Calu3 (cell line): Measurements from ENCODE around the gene E2F8. TPM values are rescaled to one million over a fixed set of nuclear protein-coding genes. Genes with fewer than 3 reads are reported as not detected.
A peak's percentile ranks its signal among the peaks of the same experiment; 100 is the strongest.

Source experiments
- BruUV-seq: library from RNA; stranded (reverse); fragments of 400-500 nt; replicated peaks from 2 replicates; lab custom pipeline; 2021; lab: Mats Ljungman, UMichigan
- CTCF ChIA-PET: fragments of 300-600 bp; sonication (Branson Sonifier 250); formaldehyde crosslinking; loops from one replicate; lab custom pipeline; 2022; ENCODE audit warnings: antibody characterized with exemption; lab: Charles Lee
- DNase-seq: peaks from one replicate; pipeline ENCODE4 v3.0.0; 2022
- H3K27ac Mint-ChIP-seq: one replicate; pipeline ENCODE4 v1.8.0; 2022; ENCODE audit warnings: mixed read lengths; ENCODE audit not compliant: unreplicated experiment
- H3K27me3 Mint-ChIP-seq: one replicate; pipeline ENCODE4 v1.8.0; 2022; ENCODE audit warnings: mixed read lengths; ENCODE audit not compliant: unreplicated experiment
- H3K36me3 Mint-ChIP-seq: one replicate; pipeline ENCODE4 v1.8.0; 2022; ENCODE audit warnings: mild to moderate bottlenecking, moderate library complexity, mixed read lengths; ENCODE audit not compliant: insufficient read depth, unreplicated experiment
- H3K4me1 Mint-ChIP-seq: one replicate; pipeline ENCODE4 v1.8.0; 2022; ENCODE audit warnings: mild to moderate bottlenecking, low read depth, mixed read lengths; ENCODE audit not compliant: unreplicated experiment
- H3K4me3 Mint-ChIP-seq: one replicate; pipeline ENCODE4 v1.8.0; 2022; ENCODE audit warnings: mild to moderate bottlenecking, low read depth, moderate library complexity, mixed read lengths; ENCODE audit not compliant: unreplicated experiment
- H3K9me3 Mint-ChIP-seq: one replicate; pipeline ENCODE4 v1.8.0; 2022; ENCODE audit warnings: low read depth, mixed read lengths; ENCODE audit not compliant: unreplicated experiment
- intact Hi-C: fragments of 100-400 bp; cut with micrococcal nuclease; formaldehyde crosslinking; loops from one replicate; pipeline ENCODE4 v1.10.0; 2022; ENCODE audit not compliant: unreplicated experiment
- total RNA-seq: library from RNA; stranded (reverse); gene quantifications from 2 replicates; pipeline ENCODE4 v1.2.3, GENCODE V29; 2022
- TF ChIP-seq, protein P1 (sequence below): fragments of 200-600 bp; IDR thresholded peaks from one replicate; pipeline ENCODE4 v1.8.0; 2022; ENCODE audit warnings: antibody characterized with exemption; ENCODE audit not compliant: unreplicated experiment

Gene E2F8
- total RNA-seq, 1 experiment from 2014 or later, result 19.7 TPM

DNA sequence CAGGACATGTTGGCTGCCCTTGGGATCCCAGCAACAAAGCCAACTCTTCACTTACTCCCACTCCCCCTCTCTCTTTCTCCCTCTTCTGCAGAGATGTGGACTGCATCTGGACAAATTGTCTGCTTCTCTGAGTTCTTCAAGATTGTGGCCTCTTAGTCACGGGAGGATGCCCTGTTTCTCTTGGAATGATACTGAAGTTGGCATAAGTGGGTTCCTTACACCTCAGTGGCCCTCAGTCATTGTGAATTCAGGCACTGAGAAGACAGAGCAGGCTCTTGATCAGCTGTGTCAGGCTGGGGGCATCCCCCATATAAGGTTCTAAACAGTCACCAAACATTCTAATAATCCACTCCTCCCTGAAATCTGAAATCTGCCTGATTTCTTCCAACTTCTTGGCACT is 6.1 kb upstream of the E2F8 start:
- Mint-ChIP-seq H3K9me3 (peaks cover 17% of the 10 kb centered on the region), H3K4me1 (peaks cover 31% of the 10 kb centered on the region), H3K36me3 (peaks cover 23% of the 10 kb centered on the region), H3K4me3 (no peak overlapping the region), H3K27me3 (no peaks in the 10 kb centered on the region), H3K27ac (no peak overlapping the region)
- DNase-seq, result no peak
- intact Hi-C loops, result loop anchor here (10.0 kb wide), 1 partner anchor 878 kb away; no protein-coding TSS in a partner anchor
- CTCF ChIA-PET, result no interaction called here
- no TSS peak for BruUV-seq
- TF ChIP-seq, protein P1, sequence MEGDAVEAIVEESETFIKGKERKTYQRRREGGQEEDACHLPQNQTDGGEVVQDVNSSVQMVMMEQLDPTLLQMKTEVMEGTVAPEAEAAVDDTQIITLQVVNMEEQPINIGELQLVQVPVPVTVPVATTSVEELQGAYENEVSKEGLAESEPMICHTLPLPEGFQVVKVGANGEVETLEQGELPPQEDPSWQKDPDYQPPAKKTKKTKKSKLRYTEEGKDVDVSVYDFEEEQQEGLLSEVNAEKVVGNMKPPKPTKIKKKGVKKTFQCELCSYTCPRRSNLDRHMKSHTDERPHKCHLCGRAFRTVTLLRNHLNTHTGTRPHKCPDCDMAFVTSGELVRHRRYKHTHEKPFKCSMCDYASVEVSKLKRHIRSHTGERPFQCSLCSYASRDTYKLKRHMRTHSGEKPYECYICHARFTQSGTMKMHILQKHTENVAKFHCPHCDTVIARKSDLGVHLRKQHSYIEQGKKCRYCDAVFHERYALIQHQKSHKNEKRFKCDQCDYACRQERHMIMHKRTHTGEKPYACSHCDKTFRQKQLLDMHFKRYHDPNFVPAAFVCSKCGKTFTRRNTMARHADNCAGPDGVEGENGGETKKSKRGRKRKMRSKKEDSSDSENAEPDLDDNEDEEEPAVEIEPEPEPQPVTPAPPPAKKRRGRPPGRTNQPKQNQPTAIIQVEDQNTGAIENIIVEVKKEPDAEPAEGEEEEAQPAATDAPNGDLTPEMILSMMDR, result no peak

DNA sequence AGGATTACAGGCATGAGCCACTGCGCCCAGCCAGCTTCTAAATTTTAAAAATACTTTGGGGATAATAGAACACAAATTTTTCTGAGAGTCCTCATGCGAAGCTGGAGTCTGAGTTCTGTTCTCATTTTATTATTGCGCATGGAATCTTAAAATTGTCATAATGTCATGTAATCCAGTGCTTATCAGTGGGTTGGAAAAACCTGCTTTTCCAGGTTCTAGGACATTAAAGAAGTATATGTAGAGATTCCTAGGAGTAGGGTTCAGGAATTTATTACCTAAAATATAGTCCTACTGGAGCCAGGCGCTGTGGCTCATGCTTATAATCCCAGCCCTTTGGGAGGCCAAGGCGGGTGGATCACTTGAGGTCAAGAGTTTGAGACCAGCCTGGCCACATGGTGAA is 4.6 kb upstream of the E2F8 start:
- CTCF ChIA-PET, result interaction anchor here (1.1 kb wide), 1 partner anchor 658 kb away, joined by 4 read pairs; no protein-coding TSS in a partner anchor
- Mint-ChIP-seq H3K27ac (no peak overlapping the region), H3K4me3 (no peak overlapping the region), H3K27me3 (no peaks in the 10 kb centered on the region), H3K4me1 (peaks cover 31% of the 10 kb centered on the region), H3K36me3 (peaks cover 38% of the 10 kb centered on the region), H3K9me3 (peaks cover 17% of the 10 kb centered on the region)
- TF ChIP-seq, protein P1, result no peak
- no TSS peak for BruUV-seq
- no peak for DNase-seq
- intact Hi-C loops, result loop anchor here (10.0 kb wide), 1 partner anchor 879 kb away; no protein-coding TSS in a partner anchor

DNA sequence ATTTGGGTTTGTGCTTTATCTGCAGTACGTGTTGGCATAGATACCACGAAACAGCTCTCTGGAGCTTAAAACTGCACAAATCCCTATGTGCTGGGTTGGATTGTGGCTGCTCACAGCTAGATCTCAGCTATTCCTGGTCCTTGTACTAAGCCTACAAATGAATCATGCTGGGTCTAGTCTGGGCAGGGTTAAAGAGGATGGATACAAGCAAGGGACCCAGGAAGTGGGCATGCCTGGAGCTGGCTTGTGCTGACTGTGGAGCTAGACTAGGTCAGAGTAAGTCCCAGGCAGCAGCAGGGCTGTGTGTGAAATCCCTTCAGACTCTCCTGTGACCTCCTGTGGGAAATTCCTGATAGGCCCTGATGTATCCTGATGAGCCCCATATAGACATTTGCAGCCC is 3.9 kb upstream of the E2F8 start:
- no peak overlapping the region for H3K4me3 Mint-ChIP-seq
- TF ChIP-seq, protein P1, result no peak

DNA sequence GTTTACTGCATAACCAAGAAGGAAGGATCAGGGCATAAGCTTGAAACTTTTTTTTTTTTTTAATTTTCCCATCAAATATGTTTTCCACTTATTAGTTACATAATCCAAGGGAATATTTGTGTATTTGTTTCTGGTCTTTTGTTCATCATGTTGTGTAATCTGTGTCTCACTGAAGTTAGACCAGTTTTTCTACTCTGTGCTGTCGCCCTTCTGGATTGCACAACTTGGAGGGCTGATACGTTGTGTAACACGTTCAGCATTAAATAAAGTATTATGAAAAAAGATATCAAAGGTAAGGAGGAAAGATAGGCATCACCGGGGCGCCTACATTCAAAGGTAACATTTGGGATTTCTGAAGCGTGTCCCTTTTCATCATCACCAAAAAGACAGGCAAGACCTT is 3.3 kb upstream of the E2F8 start:
- Mint-ChIP-seq H3K27me3 (no peaks in the 10 kb centered on the region), H3K4me3 (no peak overlapping the region), H3K36me3 (peaks cover 41% of the 10 kb centered on the region), H3K27ac (peak overlapping the region; percentile 57), H3K4me1 (peaks cover 34% of the 10 kb centered on the region), H3K9me3 (peaks cover 11% of the 10 kb centered on the region)
- peak; percentile 63 for DNase-seq
- no TSS peak for BruUV-seq
- intact Hi-C loops, result loop anchor here (5.0 to 10.0 kb wide), 2 partner anchors 167 to 881 kb away; no protein-coding TSS in a partner anchor
- TF ChIP-seq, protein P1, result no peak
- CTCF ChIA-PET, result interaction anchor here (0.6 to 1.5 kb wide), 4 partner anchors 16 to 659 kb away, joined by 3 to 5 read pairs (median 4); no protein-coding TSS in a partner anchor

More for the DNA sequence above, 3.9 kb upstream of the E2F8 start:
- peaks cover 13% of the 10 kb centered on the region for H3K9me3 Mint-ChIP-seq
- H3K4me1 Mint-ChIP-seq, result peaks cover 31% of the 10 kb centered on the region
- BruUV-seq, result no TSS peak
- peak overlapping the region; percentile 57 for H3K27ac Mint-ChIP-seq
- no peaks in the 10 kb centered on the region for H3K27me3 Mint-ChIP-seq
- peaks cover 41% of the 10 kb centered on the region for H3K36me3 Mint-ChIP-seq
- peak; percentile 9 for DNase-seq
- CTCF ChIA-PET, result interaction anchor here (0.6 to 1.5 kb wide), 3 partner anchors 15 to 659 kb away, joined by 3 to 5 read pairs (median 4); no protein-coding TSS in a partner anchor
- intact Hi-C loops, result loop anchor here (5.0 to 10.0 kb wide), 2 partner anchors 167 to 880 kb away; no protein-coding TSS in a partner anchor
